Measurements from ENCODE around the gene ATP10A.

ATP10A gene

DNA sequence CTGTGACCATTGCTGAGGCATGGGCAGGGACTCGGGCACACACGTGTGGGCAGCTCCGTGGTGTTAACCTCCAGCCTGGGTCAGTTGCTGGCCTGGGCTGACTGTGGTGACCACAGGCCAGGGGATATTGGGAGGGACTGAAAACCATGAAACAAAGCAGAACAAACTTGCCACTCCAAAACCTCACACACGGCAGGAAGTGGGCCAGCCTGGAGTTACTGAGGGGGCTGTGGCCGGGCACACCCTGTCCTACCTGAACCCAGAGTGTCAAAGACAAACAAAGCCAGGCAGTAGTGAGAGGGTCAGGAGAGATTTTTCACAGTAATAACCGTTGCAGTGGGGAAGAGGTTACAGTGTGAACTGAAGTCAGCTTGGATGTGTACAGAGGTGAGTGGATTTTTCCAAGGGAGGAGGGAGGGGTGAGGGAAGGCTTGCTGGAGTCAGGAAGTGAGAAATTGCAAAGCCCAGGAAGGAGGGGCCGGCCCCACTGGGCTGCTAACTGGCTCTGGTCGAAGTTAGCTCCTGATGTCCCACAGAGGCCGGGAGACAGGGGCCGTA lies 40.0 kb upstream of the ATP10A start:
- TF ChIP-seq, protein P1, sequence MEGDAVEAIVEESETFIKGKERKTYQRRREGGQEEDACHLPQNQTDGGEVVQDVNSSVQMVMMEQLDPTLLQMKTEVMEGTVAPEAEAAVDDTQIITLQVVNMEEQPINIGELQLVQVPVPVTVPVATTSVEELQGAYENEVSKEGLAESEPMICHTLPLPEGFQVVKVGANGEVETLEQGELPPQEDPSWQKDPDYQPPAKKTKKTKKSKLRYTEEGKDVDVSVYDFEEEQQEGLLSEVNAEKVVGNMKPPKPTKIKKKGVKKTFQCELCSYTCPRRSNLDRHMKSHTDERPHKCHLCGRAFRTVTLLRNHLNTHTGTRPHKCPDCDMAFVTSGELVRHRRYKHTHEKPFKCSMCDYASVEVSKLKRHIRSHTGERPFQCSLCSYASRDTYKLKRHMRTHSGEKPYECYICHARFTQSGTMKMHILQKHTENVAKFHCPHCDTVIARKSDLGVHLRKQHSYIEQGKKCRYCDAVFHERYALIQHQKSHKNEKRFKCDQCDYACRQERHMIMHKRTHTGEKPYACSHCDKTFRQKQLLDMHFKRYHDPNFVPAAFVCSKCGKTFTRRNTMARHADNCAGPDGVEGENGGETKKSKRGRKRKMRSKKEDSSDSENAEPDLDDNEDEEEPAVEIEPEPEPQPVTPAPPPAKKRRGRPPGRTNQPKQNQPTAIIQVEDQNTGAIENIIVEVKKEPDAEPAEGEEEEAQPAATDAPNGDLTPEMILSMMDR (IDR thresholded peaks at IDR 0.05; ENCODE audit: control insufficient read depth, extremely low read depth, insufficient read depth): no peak
- H3K4me3 ChIP-seq (ENCODE audit: low read depth, low read length): no peak overlapping the region
- no peak for DNase-seq (ENCODE audit: low read depth)

DNA sequence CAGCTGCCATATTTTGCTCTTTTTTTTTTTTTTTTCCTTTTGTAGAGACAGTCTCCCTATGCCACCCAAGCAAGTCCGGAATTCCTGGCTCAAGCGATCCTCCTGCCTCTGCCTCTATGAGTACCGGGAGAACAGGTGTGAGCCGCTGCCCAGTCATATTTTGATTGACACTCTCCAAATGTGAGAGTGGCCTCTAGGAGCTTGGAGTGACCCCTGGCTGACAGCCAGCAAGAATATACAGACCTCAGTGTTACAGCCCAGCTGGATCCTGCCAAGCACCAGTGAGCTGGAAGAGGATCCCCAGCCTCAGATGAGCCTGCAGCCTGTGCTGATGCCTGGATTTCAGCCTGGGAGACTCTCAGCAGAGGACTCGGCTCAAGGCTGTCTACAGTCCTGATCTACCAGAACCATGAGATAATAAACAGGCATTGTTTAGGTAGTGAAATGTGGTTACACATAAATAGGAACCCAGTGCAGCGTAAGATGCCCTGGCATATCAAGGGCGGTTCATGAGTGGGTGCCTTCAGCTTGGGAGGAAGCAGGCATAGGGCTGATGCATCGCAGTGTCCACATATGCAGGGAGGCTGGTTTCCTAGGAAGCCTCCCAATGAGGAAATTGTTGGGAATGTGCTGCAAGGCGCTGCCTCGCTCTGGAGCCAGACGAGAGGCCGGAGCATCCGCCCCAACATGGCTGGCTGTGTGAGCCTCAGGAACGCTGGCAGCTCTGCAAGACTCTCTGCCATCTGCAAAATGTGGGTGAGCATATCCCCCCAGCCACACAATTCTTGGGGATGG lies 38.9 kb upstream of the ATP10A start:
- no peak overlapping the region for H3K4me3 ChIP-seq (ENCODE audit: low read depth, low read length)
- no peak for DNase-seq (ENCODE audit: low read depth)
- TF ChIP-seq, protein P1 (IDR thresholded peaks at IDR 0.05; ENCODE audit: control insufficient read depth, extremely low read depth, insufficient read depth): no peak

- DNase-seq (ENCODE audit: low read depth): no peak
- TF ChIP-seq, protein P1 (IDR thresholded peaks at IDR 0.05; ENCODE audit: control insufficient read depth, extremely low read depth, insufficient read depth): no peak
- no peak overlapping the region for H3K4me3 ChIP-seq (ENCODE audit: low read depth, low read length)
Observed at GRCh38 chr15:25900901-25901300, 37.8 kb upstream of the ATP10A start.

DNA sequence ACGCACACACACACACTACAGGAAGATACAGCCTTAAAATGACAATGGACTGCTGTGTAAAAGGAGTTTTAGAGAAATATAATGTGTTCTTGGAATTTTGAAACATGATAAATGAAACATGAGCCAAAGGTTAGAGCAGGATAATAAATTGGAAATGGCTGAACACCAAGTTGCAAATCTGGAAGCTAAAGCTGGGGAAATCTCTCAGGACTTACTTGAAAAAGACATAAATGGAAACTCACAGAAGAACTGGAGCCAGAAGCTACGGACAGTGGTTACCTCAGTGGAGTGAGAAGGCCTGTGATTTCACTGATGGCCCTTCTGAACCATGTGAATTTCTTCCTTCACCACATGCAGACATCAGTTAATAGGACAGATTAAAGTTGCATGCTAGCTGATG lies 37.3 kb upstream of the ATP10A start:
- TF ChIP-seq, protein P1 (IDR thresholded peaks at IDR 0.05; ENCODE audit: control insufficient read depth, extremely low read depth, insufficient read depth): no peak
- no peak overlapping the region for H3K4me3 ChIP-seq (ENCODE audit: low read depth, low read length)
- DNase-seq (ENCODE audit: low read depth): no peak

DNA sequence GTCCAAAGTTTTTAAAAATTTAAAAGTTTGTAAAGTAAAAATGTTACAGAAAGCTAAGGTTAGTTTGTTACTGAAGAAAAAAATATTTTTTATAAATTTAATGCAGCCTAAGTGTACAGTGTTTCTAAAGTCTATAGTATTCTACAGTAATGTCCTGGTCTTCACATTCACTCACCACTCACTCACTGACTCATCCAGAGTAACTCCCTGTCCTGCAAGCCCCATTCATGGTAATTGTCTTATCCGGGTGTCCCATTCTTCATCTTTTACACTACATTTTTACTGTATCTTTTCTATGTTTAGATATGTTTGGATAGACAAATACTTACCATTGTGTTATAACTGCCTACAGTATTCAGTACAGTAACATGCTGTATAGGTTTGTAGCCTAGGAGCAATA lies 36.7 kb upstream of the ATP10A start:
- no peak for DNase-seq (ENCODE audit: low read depth)
- TF ChIP-seq, protein P1 (IDR thresholded peaks at IDR 0.05; ENCODE audit: control insufficient read depth, extremely low read depth, insufficient read depth): no peak
- H3K4me3 ChIP-seq (ENCODE audit: low read depth, low read length): no peak overlapping the region

GRCh38 chr15:25897658-25898057 lies 34.5 kb upstream of the ATP10A start:
- H3K4me3 ChIP-seq (ENCODE audit: low read depth, low read length): no peak overlapping the region
- TF ChIP-seq, protein P1 (IDR thresholded peaks at IDR 0.05; ENCODE audit: control insufficient read depth, extremely low read depth, insufficient read depth): no peak
- no peak for DNase-seq (ENCODE audit: low read depth)

Data from LNCaP clone FGC (cell line).